ENCODE measurements around the gene IQCH. TPM values are rescaled to one million over a fixed set of nuclear protein-coding genes. Genes with fewer than 3 reads are reported as not detected.

The IQCH gene
- 1 to 10 TPM; 6.1 to 9.0 TPM for total RNA-seq
- polyA plus RNA-seq (ENCODE audit: insufficient read length in 2 of 2), result 1 to 10 TPM; 2.4 to 3.4 TPM
- long read RNA-seq, donor 1, result 0 reads
- long read RNA-seq, donor 2, result 0 reads
- long read RNA-seq, donor 3, result 0 reads
- long read RNA-seq, donor 4, result 0 reads

- Histone ChIP-seq H3K4me3 (ENCODE audit: low read depth, low read length) (peak within 1 kb of the TSS; percentile 93), H3K27me3 (ENCODE audit: control insufficient read depth, insufficient read depth, low read length) (no peaks in the 10 kb centered on the region), H3K27ac (ENCODE audit: low read depth, low read length) (peak within 1 kb of the TSS; percentile 73), H3K36me3 (ENCODE audit: control insufficient read depth, insufficient read depth, low read length) (no peaks in the 10 kb centered on the region), H3K9me3 (ENCODE audit: control insufficient read depth, insufficient read depth, low read length) (no peaks in the 10 kb centered on the region), H3K4me1 (ENCODE audit: control insufficient read depth, insufficient read depth, low read length) (peaks cover 10% of the 10 kb centered on the region)
- peak; percentile 88 to 98 (median 92) for DNase-seq (ENCODE audit: low read depth in 4 of 6, low spot score in 6 of 6)
- under 1% methylated on average over 75 of the region's 76 CpGs for WGBS (ENCODE audit: insufficient coverage)
Observed at GRCh38 chr15:67254238-67255175, at the start of gene IQCH, which contains the start of gene AAGAB. Gene IQCH (plus strand): TSS chr15:67254786. CDS start chr15:67254897, 111 bp downstream. Gene AAGAB (minus strand): TSS chr15:67254661. CDS start chr15:67254631, 30 bp downstream.

DNA sequence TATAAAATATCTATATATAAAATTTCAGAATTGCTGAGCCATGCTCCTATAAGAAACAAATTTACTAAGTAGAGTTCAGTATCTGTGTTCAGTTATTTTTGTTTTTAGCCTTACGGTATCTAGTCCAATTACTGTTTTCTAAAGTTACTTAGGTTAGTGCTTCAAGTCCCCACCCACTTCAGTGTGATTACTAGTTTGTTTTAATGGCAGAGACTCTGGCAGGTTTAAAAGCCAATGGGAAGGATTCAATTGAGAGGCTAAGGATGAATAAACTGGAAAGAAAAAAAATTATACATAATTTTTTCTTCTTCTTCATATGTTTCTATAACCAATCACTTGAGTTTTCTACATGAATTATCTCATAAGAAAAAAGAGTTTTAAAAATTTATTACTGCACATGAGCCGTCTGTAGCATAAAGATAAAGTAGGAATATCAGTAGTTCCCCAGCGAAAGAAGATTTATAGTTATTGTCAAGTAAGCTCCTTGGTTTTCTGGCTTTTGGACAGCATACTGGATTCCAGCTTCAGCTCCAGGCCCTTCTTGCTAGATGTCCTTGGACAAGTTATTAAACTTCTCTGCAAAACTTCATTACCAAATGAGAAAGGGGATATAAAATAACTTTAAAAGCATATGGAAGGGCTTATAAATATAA, 46.9 kb upstream of the IQCH start:
- WGBS (ENCODE audit: insufficient coverage), result 100% methylated on average over 1 of the region's 3 CpGs
- H3K9me3 ChIP-seq (ENCODE audit: control insufficient read depth, insufficient read depth, low read length), result no peaks in the 10 kb centered on the region

GRCh38 chr15:67208396-67208795, 46.2 kb upstream of the IQCH start:
- H3K36me3 ChIP-seq (ENCODE audit: control insufficient read depth, insufficient read depth, low read length), result peaks cover 3% of the 10 kb centered on the region
- no peak for DNase-seq (ENCODE audit: low read depth in 4 of 6, low spot score in 6 of 6)
- no peak overlapping the region for H3K27ac ChIP-seq (ENCODE audit: low read depth, low read length)
- H3K4me3 ChIP-seq (ENCODE audit: low read depth, low read length), result no peak overlapping the region
- H3K4me1 ChIP-seq (ENCODE audit: control insufficient read depth, insufficient read depth, low read length), result no peaks in the 10 kb centered on the region
- no CpG with 5 or more reads among the region's 2 CpGs for WGBS (ENCODE audit: insufficient coverage)
- no peaks in the 10 kb centered on the region for H3K27me3 ChIP-seq (ENCODE audit: control insufficient read depth, insufficient read depth, low read length)
- no peaks in the 10 kb centered on the region for H3K9me3 ChIP-seq (ENCODE audit: control insufficient read depth, insufficient read depth, low read length)

More for the DNA sequence above, 46.9 kb upstream of the IQCH start:
- no peak for DNase-seq (ENCODE audit: low read depth in 4 of 6, low spot score in 6 of 6)
- peaks cover 3% of the 10 kb centered on the region for H3K36me3 ChIP-seq (ENCODE audit: control insufficient read depth, insufficient read depth, low read length)
- H3K27ac ChIP-seq (ENCODE audit: low read depth, low read length), result no peak overlapping the region
- H3K27me3 ChIP-seq (ENCODE audit: control insufficient read depth, insufficient read depth, low read length), result no peaks in the 10 kb centered on the region
- H3K4me3 ChIP-seq (ENCODE audit: low read depth, low read length), result no peak overlapping the region
- no peaks in the 10 kb centered on the region for H3K4me1 ChIP-seq (ENCODE audit: control insufficient read depth, insufficient read depth, low read length)

DNA sequence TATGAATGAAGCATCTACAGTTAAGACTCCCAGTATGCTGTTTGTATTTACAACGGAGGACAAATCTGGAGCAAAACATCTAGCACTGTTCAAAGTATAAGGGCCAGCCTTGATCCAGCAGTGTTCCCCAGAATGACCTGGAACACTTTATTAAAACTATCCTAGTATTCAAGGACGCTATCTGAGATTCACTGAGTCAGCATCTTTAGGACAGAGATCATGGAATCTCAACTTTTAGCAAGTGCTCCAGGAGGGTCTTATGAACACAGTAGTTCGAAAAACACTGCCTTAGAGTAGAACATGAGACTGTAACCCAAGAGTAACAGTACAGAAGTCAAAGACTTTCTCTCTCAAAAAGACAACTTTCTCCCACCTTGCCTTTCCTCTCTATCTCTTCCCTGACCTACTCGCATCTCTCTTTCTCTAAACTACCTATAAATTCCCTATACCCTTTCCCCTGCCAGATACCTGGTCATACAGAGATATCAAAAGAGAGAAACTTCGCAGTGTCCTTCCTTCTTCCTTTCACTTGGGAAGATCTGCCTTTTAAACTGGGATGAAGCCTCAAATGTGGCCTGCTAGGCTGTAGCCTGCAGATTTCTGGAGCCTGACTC, 43.9 kb upstream of the IQCH start:
- no peaks in the 10 kb centered on the region for H3K9me3 ChIP-seq (ENCODE audit: control insufficient read depth, insufficient read depth, low read length)
- H3K27ac ChIP-seq (ENCODE audit: low read depth, low read length), result no peak overlapping the region
- 93% methylated on average over 2 of the region's 5 CpGs for WGBS (ENCODE audit: insufficient coverage)
- no peaks in the 10 kb centered on the region for H3K27me3 ChIP-seq (ENCODE audit: control insufficient read depth, insufficient read depth, low read length)
- no peaks in the 10 kb centered on the region for H3K4me1 ChIP-seq (ENCODE audit: control insufficient read depth, insufficient read depth, low read length)
- no peak overlapping the region for H3K4me3 ChIP-seq (ENCODE audit: low read depth, low read length)
- peaks cover 3% of the 10 kb centered on the region for H3K36me3 ChIP-seq (ENCODE audit: control insufficient read depth, insufficient read depth, low read length)
- no peak for DNase-seq (ENCODE audit: low read depth in 4 of 6, low spot score in 6 of 6)

DNA sequence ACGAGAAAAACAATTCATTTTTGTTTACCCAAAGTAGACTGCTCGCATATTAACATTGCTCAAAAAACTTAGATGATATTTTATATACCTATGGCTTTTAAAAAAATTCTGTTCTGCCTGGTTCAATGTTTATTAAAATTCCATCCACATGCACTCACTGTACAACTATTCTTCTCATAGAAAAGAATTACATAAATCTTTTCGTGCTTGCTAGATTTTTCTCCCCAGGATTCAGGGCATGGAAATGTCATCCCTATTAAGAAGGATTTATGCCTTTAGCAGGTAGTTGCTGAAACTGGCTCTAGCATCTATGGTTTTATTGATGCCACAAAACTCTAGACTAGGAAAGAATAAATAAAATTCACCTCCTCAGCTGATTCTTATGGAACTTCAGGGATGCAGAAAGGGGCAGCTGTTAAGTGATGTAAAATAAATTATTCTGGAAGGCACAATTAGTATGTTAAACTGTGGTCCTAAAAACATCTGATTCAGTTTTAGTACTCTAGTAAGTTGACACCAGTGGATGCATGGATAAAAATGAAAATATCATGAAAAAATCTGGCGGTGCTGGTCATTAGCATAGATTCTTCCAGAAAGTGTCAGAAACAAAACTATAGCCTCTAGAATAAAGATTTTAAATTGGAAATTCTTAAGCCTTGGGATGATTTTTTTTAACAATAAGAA, 41.8 kb upstream of the IQCH start:
- H3K4me1 ChIP-seq (ENCODE audit: control insufficient read depth, insufficient read depth, low read length), result no peaks in the 10 kb centered on the region
- no peak overlapping the region for H3K4me3 ChIP-seq (ENCODE audit: low read depth, low read length)
- H3K27ac ChIP-seq (ENCODE audit: low read depth, low read length), result no peak overlapping the region
- H3K27me3 ChIP-seq (ENCODE audit: control insufficient read depth, insufficient read depth, low read length), result no peaks in the 10 kb centered on the region
- H3K36me3 ChIP-seq (ENCODE audit: control insufficient read depth, insufficient read depth, low read length), result no peaks in the 10 kb centered on the region
- no peaks in the 10 kb centered on the region for H3K9me3 ChIP-seq (ENCODE audit: control insufficient read depth, insufficient read depth, low read length)
- peak in 1 of 6 donors; percentile 53 for DNase-seq (ENCODE audit: low read depth in 4 of 6, low spot score in 6 of 6)
- no CpG with 5 or more reads among the region's 4 CpGs for WGBS (ENCODE audit: insufficient coverage)

- no peaks in the 10 kb centered on the region for H3K36me3 ChIP-seq (ENCODE audit: control insufficient read depth, insufficient read depth, low read length)
- no peaks in the 10 kb centered on the region for H3K4me1 ChIP-seq (ENCODE audit: control insufficient read depth, insufficient read depth, low read length)
- no peak for DNase-seq (ENCODE audit: low read depth in 4 of 6, low spot score in 6 of 6)
- WGBS (ENCODE audit: insufficient coverage), result 80% methylated on average over 1 of the region's 6 CpGs
- no peak overlapping the region for H3K27ac ChIP-seq (ENCODE audit: low read depth, low read length)
- no peak overlapping the region for H3K4me3 ChIP-seq (ENCODE audit: low read depth, low read length)
- no peaks in the 10 kb centered on the region for H3K9me3 ChIP-seq (ENCODE audit: control insufficient read depth, insufficient read depth, low read length)
- H3K27me3 ChIP-seq (ENCODE audit: control insufficient read depth, insufficient read depth, low read length), result no peaks in the 10 kb centered on the region
Observed at GRCh38 chr15:67215102-67215501, 39.5 kb upstream of the IQCH start.

DNA sequence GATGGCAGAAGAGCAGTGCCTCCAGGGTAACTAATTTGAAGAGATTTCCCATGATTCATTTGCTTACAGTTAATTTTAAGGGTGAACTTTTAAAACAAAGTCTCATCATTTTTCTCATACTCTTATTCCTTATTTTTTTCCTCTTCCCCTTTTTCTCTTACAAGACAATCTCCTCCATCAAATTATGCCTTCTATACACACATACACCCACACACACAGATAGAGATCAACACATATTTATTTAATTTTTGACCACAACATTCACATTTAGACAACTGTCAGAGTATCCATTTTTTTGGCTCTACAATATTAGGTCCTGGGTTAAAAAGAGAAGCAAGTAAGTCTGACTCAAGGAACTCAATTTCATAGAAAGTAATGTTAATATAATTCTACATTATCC, 37.7 kb upstream of the IQCH start:
- no peaks in the 10 kb centered on the region for H3K4me1 ChIP-seq (ENCODE audit: control insufficient read depth, insufficient read depth, low read length)
- no peaks in the 10 kb centered on the region for H3K27me3 ChIP-seq (ENCODE audit: control insufficient read depth, insufficient read depth, low read length)
- no peak for DNase-seq (ENCODE audit: low read depth in 4 of 6, low spot score in 6 of 6)
- H3K9me3 ChIP-seq (ENCODE audit: control insufficient read depth, insufficient read depth, low read length), result no peaks in the 10 kb centered on the region
- H3K27ac ChIP-seq (ENCODE audit: low read depth, low read length), result no peak overlapping the region
- no peaks in the 10 kb centered on the region for H3K36me3 ChIP-seq (ENCODE audit: control insufficient read depth, insufficient read depth, low read length)
- H3K4me3 ChIP-seq (ENCODE audit: low read depth, low read length), result no peak overlapping the region

GRCh38 chr15:67218428-67218827, 36.2 kb upstream of the IQCH start:
- Histone ChIP-seq H3K27me3 (ENCODE audit: control insufficient read depth, insufficient read depth, low read length) (no peaks in the 10 kb centered on the region), H3K27ac (ENCODE audit: low read depth, low read length) (no peak overlapping the region), H3K4me1 (ENCODE audit: control insufficient read depth, insufficient read depth, low read length) (no peaks in the 10 kb centered on the region), H3K4me3 (ENCODE audit: low read depth, low read length) (no peak overlapping the region), H3K36me3 (ENCODE audit: control insufficient read depth, insufficient read depth, low read length) (peaks cover 3% of the 10 kb centered on the region), H3K9me3 (ENCODE audit: control insufficient read depth, insufficient read depth, low read length) (no peaks in the 10 kb centered on the region)
- DNase-seq (ENCODE audit: low read depth in 4 of 6, low spot score in 6 of 6), result no peak

DNA sequence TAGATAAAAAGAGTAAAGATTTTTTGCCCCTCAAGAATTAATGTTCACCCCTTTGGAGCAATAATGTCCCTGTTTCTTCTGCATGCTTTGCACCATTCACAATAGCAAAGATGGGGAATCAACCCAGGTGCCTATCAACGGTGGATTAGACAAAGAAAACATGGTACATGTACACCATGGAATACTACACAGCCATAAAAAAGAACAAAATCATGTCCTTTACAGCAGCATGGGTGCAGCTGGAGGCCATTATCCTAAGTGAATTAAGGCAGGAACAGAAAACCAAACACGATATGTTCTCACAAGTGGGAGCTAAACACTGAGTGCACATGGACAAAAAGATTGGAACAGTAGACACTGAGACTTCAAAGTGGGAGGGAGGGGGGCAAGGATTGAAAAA, 35.3 kb upstream of the IQCH start:
- Histone ChIP-seq H3K27me3 (ENCODE audit: control insufficient read depth, insufficient read depth, low read length) (no peaks in the 10 kb centered on the region), H3K4me1 (ENCODE audit: control insufficient read depth, insufficient read depth, low read length) (no peaks in the 10 kb centered on the region), H3K9me3 (ENCODE audit: control insufficient read depth, insufficient read depth, low read length) (no peaks in the 10 kb centered on the region), H3K27ac (ENCODE audit: low read depth, low read length) (no peak overlapping the region), H3K4me3 (ENCODE audit: low read depth, low read length) (no peak overlapping the region), H3K36me3 (ENCODE audit: control insufficient read depth, insufficient read depth, low read length) (peaks cover 3% of the 10 kb centered on the region)
- no peak for DNase-seq (ENCODE audit: low read depth in 4 of 6, low spot score in 6 of 6)
- WGBS (ENCODE audit: insufficient coverage), result 94% methylated on average over 2 of the region's 2 CpGs

All from spinal cord (tissue), 10 donors.